ENCODE data around the gene ESPNL. TPM values are rescaled to one million over a fixed set of nuclear protein-coding genes. Genes with fewer than 3 reads are reported as not detected.
"Not testable (repeated sequence)": the region's sequence is repeated elsewhere in the genome, so short reads cannot be mapped to it uniquely, and the experiment has no call there.

The ESPNL gene
- total RNA-seq, 2 experiments from 2014 or later: 0.10 to 0.13 TPM

DNA sequence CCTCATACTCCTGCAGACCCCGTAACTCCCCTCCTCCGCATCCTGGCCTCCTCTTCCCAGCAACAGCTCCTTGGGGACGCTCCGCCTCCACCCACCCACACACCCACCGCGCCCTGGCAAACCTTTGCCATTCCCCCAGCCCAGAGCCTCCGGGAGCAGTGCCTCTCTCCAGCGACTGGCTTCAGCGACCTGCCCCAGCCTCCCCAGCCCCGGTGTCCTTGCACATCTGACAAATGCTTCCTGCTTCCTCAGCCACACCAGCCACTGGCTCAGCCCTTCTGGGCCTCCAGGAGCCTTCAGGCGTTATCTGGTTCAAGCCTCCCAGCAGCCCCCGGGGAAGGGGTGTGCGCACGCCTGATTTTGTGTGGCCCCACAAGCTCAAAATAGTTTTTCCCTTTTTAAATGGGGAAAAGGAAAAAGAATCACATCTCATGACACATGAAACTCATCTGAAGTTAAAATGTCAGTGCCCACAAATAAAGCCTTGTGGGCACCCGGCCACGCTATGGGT, 14.2 kb downstream of the ESPNL start:
- Mint-ChIP-seq H3K27ac (no peak overlapping the region), H3K9me3 (ENCODE audit: insufficient read depth) (peaks cover 17% of the 10 kb centered on the region), H3K4me1 (ENCODE audit: low read depth) (peaks cover 2% of the 10 kb centered on the region), H3K36me3 (ENCODE audit: low read depth) (no peaks in the 10 kb centered on the region), H3K27me3 (ENCODE audit: low read depth) (peaks cover 11% of the 10 kb centered on the region), H3K4me3 (no peak overlapping the region)
- DNase-seq (no peak), ATAC-seq (no peak)
- POLR2A ChIA-PET: no interaction called here
- CTCF ChIA-PET: no interaction called here

DNA sequence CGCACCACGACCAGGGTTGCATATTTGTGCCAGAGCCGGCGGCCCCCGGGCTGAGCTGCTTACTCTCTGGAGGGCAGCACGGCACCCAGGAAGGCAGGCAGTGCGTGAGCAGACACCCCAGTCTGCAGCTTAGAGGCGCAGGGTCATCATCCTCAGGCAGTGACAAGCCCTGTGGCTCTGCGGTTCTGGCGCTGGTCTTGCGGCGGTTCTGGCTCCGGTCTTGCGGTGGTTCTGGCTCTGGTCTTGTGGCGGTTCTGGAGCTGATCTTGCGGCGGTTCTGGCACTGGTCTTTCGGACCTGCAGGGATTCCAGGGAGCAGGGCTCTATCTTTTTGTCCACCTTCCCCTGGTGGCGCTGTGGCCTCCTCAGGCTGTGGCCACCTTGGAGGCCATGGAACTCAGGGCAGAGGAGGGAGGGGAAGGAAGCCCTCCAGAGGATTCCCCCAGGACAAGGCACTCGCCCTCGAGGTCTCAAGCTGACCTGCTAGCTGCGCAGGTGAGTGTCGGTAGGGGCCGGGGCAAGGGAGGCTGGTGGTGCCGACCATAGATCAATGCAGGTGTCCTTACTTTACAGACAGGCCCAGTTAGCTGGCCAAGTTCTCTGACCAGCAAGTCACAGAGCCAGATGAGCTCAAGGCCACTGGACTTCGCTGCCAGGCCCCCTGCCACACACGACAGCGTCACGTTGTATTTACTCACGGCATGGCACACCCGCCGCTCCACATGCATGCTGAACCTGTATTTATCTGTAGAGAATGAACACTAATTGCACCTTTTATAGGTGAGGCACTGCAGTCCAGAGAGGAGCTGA, 14.9 kb downstream of the ESPNL start:
- POLR2A ChIA-PET: no interaction called here
- Mint-ChIP-seq H3K4me1 (ENCODE audit: low read depth) (no peaks in the 10 kb centered on the region), H3K36me3 (ENCODE audit: low read depth) (no peaks in the 10 kb centered on the region), H3K4me3 (no peak overlapping the region), H3K9me3 (ENCODE audit: insufficient read depth) (peaks cover 17% of the 10 kb centered on the region), H3K27me3 (ENCODE audit: low read depth) (peaks cover 11% of the 10 kb centered on the region), H3K27ac (no peak overlapping the region)
- ATAC-seq: no peak
- no peak for DNase-seq
- CTCF ChIA-PET: no interaction called here

DNA sequence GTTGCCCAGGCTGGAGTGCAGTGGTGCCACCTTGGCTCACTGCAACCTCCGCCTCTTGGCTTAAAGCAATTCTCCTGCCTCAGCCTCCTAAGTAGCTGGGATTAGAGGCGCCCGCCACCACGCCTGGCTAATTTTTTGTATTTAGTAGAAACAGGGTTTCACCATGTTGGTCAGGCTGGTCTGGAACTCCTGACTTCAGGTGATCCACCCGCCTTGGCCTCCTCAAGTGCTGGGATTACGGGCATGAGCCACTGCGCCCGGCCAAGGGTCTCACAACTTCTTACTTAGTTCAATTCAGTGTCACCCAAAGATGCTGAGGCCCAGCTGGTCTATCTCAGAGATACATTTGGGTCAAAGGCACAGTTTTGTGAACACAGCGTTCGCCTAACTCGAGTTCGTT, 15.6 kb downstream of the ESPNL start:
- H3K9me3 Mint-ChIP-seq (ENCODE audit: insufficient read depth): peaks cover 17% of the 10 kb centered on the region
- POLR2A ChIA-PET; H3K27ac Mint-ChIP-seq; H3K4me1 Mint-ChIP-seq (ENCODE audit: low read depth); ATAC-seq; CTCF ChIA-PET; DNase-seq; H3K4me3 Mint-ChIP-seq; H3K36me3 Mint-ChIP-seq (ENCODE audit: low read depth): not testable (repeated sequence)
- peaks cover 11% of the 10 kb centered on the region for H3K27me3 Mint-ChIP-seq (ENCODE audit: low read depth)

- POLR2A ChIA-PET: no interaction called here
- H3K9me3 Mint-ChIP-seq (ENCODE audit: insufficient read depth): peaks cover 17% of the 10 kb centered on the region
- no peaks in the 10 kb centered on the region for H3K36me3 Mint-ChIP-seq (ENCODE audit: low read depth)
- peaks cover 11% of the 10 kb centered on the region for H3K27me3 Mint-ChIP-seq (ENCODE audit: low read depth)
- DNase-seq (no peak), ATAC-seq (no peak)
- H3K27ac Mint-ChIP-seq: peak overlapping the region; percentile 49
- H3K4me3 Mint-ChIP-seq: no peak overlapping the region
- CTCF ChIA-PET: no interaction called here
- H3K4me1 Mint-ChIP-seq (ENCODE audit: low read depth): no peaks in the 10 kb centered on the region
Observed at GRCh38 chr2:238116298-238117198, 16.4 kb downstream of the ESPNL start.

- H3K27ac Mint-ChIP-seq: no peak overlapping the region
- ChIA-PET CTCF (no interaction called here), POLR2A (no interaction called here)
- peaks cover 11% of the 10 kb centered on the region for H3K27me3 Mint-ChIP-seq (ENCODE audit: low read depth)
- H3K4me1 Mint-ChIP-seq (ENCODE audit: low read depth): no peaks in the 10 kb centered on the region
- peaks cover 12% of the 10 kb centered on the region for H3K9me3 Mint-ChIP-seq (ENCODE audit: insufficient read depth)
- ATAC-seq (no peak), DNase-seq (no peak)
- H3K36me3 Mint-ChIP-seq (ENCODE audit: low read depth): no peaks in the 10 kb centered on the region
- H3K4me3 Mint-ChIP-seq: no peak overlapping the region
Observed at GRCh38 chr2:238117199-238118154, 17.3 kb downstream of the ESPNL start.

DNA sequence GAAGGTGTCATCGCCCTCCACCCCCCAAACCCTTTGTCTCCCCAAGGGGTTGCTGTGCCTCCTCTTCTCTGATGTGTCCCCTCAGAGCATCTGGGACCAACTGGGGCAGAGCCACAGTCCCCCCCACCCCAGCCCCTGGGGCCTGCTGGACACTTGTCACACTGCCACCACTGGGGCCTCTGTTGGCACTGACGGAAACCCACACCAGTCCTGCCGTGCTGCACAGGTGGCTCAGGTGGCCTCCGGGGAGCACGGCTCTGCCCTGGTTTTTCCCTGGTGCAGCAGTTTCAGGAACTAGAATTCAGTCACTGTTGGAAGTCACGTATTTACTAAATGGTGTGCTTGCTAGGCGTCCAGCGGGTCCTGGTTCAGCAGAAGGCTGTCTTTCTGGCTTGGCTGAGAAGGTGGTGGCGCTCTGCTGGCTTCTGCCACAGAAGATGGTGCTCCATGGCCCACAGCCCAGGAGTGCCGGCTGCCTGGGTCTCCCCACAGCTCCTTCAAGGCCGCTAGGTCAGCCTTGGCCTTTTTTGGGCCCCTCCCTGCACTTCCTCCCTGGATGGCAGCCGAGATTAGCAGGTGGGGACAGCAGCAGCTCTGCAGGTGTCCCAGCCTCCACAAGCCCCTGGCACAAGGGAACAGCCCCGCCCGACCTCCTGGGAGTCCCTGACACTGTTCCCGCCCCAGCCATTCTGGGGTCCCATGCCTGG, 19.8 kb downstream of the ESPNL start:
- Mint-ChIP-seq H3K9me3 (ENCODE audit: insufficient read depth) (no peaks in the 10 kb centered on the region), H3K27me3 (ENCODE audit: low read depth) (peaks cover 7% of the 10 kb centered on the region), H3K4me3 (no peak overlapping the region), H3K36me3 (ENCODE audit: low read depth) (no peaks in the 10 kb centered on the region), H3K27ac (no peak overlapping the region), H3K4me1 (ENCODE audit: low read depth) (no peaks in the 10 kb centered on the region)
- POLR2A ChIA-PET: no interaction called here
- CTCF ChIA-PET: no interaction called here
- no peak for DNase-seq
- no peak for ATAC-seq

- POLR2A ChIA-PET: no interaction called here
- H3K4me3 Mint-ChIP-seq: no peak overlapping the region
- ATAC-seq: no peak
- H3K9me3 Mint-ChIP-seq (ENCODE audit: insufficient read depth): no peaks in the 10 kb centered on the region
- no peak for DNase-seq
- CTCF ChIA-PET: no interaction called here
- H3K27ac Mint-ChIP-seq: no peak overlapping the region
- no peaks in the 10 kb centered on the region for H3K4me1 Mint-ChIP-seq (ENCODE audit: low read depth)
- peaks cover 7% of the 10 kb centered on the region for H3K27me3 Mint-ChIP-seq (ENCODE audit: low read depth)
- no peaks in the 10 kb centered on the region for H3K36me3 Mint-ChIP-seq (ENCODE audit: low read depth)
Observed at GRCh38 chr2:238120463-238121298, 20.5 kb downstream of the ESPNL start.

DNA sequence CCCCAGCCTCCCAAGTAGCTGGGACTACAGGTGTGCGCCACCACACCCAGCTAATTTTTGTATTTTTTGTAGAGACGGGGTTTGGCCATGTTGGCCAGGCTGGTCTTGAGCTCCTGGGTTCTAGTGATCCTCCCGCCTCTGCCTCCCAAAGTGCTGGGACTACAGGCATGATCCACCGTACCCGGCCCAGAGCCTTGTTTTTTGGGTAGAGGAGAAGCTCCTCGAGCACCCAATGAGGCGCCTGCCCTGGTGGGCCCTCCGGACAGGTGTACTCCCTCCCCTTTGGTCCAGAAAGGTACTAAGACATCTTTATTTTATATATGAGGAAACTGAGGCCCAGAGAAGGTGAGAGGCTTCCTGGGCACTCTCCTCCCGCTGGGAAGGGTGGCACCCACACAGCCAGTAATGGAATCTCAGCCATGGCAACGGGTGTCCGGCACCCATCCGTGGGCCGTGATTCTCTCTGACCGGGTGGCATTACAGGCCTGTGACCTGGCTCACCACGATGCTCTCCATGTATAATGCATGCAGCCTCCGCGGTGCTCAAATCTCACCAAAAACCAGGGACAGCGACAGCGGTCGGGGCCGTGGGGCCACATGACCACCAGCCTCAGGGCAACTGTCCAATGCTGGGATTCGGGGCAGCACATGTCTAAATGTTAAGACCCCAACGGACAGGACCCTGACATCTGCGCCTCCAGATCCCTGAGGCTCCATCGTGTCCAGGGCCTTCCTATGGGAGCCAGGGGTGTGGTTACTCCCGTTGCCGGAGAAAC, 21.6 kb downstream of the ESPNL start:
- H3K4me3 Mint-ChIP-seq: no peak overlapping the region
- ATAC-seq: no peak
- H3K9me3 Mint-ChIP-seq (ENCODE audit: insufficient read depth): no peaks in the 10 kb centered on the region
- no peaks in the 10 kb centered on the region for H3K36me3 Mint-ChIP-seq (ENCODE audit: low read depth)
- H3K27ac Mint-ChIP-seq: no peak overlapping the region
- CTCF ChIA-PET: no interaction called here
- H3K4me1 Mint-ChIP-seq (ENCODE audit: low read depth): no peaks in the 10 kb centered on the region
- peaks cover 7% of the 10 kb centered on the region for H3K27me3 Mint-ChIP-seq (ENCODE audit: low read depth)
- POLR2A ChIA-PET: no interaction called here
- DNase-seq: no peak

GRCh38 chr2:238122287-238123217, 22.4 kb downstream of the ESPNL start:
- H3K9me3 Mint-ChIP-seq (ENCODE audit: insufficient read depth): no peaks in the 10 kb centered on the region
- no peaks in the 10 kb centered on the region for H3K4me1 Mint-ChIP-seq (ENCODE audit: low read depth)
- no peak overlapping the region for H3K4me3 Mint-ChIP-seq
- no peak for ATAC-seq
- ChIA-PET POLR2A (no interaction called here), CTCF (no interaction called here)
- peaks cover 4% of the 10 kb centered on the region for H3K27me3 Mint-ChIP-seq (ENCODE audit: low read depth)
- no peaks in the 10 kb centered on the region for H3K36me3 Mint-ChIP-seq (ENCODE audit: low read depth)
- no peak for DNase-seq
- H3K27ac Mint-ChIP-seq: no peak overlapping the region
